ENCODE data around the gene STX18. TPM values are rescaled to one million over a fixed set of nuclear protein-coding genes. Genes with fewer than 3 reads are reported as not detected.

Gene STX18
- total RNA-seq, 1 experiment from 2014 or later = 20.2 TPM

- H3K36me3 ChIP-seq = no peaks in the 10 kb centered on the region
- H3K9me3 ChIP-seq = no peaks in the 10 kb centered on the region
- DNase-seq = no peak
- H3K27me3 ChIP-seq = no peaks in the 10 kb centered on the region
- H3K4me3 ChIP-seq = no peak overlapping the region
Observed at GRCh38 chr4:4395849-4396627, 145.8 kb downstream of the STX18 start.

- no peaks in the 10 kb centered on the region for H3K36me3 ChIP-seq
- no peak overlapping the region for H3K4me3 ChIP-seq
- DNase-seq = no peak
- no peaks in the 10 kb centered on the region for H3K9me3 ChIP-seq
- no peaks in the 10 kb centered on the region for H3K27me3 ChIP-seq
Observed at GRCh38 chr4:4395371-4395770, 146.5 kb downstream of the STX18 start.

- peak; percentile 71 for DNase-seq
- Histone ChIP-seq H3K36me3 (no peaks in the 10 kb centered on the region), H3K27me3 (no peaks in the 10 kb centered on the region)
Observed at GRCh38 chr4:4394644-4395043, 147.2 kb downstream of the STX18 start.

GRCh38 chr4:4392501-4393183, 149.2 kb downstream of the STX18 start:
- Histone ChIP-seq H3K4me3 (no peak overlapping the region), H3K27me3 (peaks cover 5% of the 10 kb centered on the region), H3K9me3 (no peaks in the 10 kb centered on the region), H3K36me3 (no peaks in the 10 kb centered on the region)
- no peak for DNase-seq

More at GRCh38 chr4:4394644-4395043, 147.2 kb downstream of the STX18 start:
- no peak overlapping the region for H3K4me3 ChIP-seq
- no peaks in the 10 kb centered on the region for H3K9me3 ChIP-seq

GRCh38 chr4:4391866-4392265, 150.0 kb downstream of the STX18 start:
- Histone ChIP-seq H3K9me3 (no peaks in the 10 kb centered on the region), H3K36me3 (no peaks in the 10 kb centered on the region), H3K27me3 (peaks cover 12% of the 10 kb centered on the region), H3K4me3 (no peak overlapping the region)
- no peak for DNase-seq

GRCh38 chr4:4390515-4391240, 151.2 kb downstream of the STX18 start:
- H3K36me3 ChIP-seq = no peaks in the 10 kb centered on the region
- H3K27me3 ChIP-seq = peaks cover 17% of the 10 kb centered on the region
- H3K9me3 ChIP-seq = no peaks in the 10 kb centered on the region
- no peak for DNase-seq
- no peak overlapping the region for H3K4me3 ChIP-seq

GRCh38 chr4:4390046-4390445, 151.8 kb downstream of the STX18 start:
- no peaks in the 10 kb centered on the region for H3K9me3 ChIP-seq
- DNase-seq = no peak
- H3K36me3 ChIP-seq = no peaks in the 10 kb centered on the region
- H3K4me3 ChIP-seq = no peak overlapping the region
- peaks cover 17% of the 10 kb centered on the region for H3K27me3 ChIP-seq

GRCh38 chr4:4388836-4389575, 152.8 kb downstream of the STX18 start:
- peaks cover 17% of the 10 kb centered on the region for H3K27me3 ChIP-seq
- no peak overlapping the region for H3K4me3 ChIP-seq
- no peaks in the 10 kb centered on the region for H3K9me3 ChIP-seq
- H3K36me3 ChIP-seq = no peaks in the 10 kb centered on the region
- no peak for DNase-seq

- DNase-seq = no peak
- Histone ChIP-seq H3K4me3 (no peak overlapping the region), H3K9me3 (no peaks in the 10 kb centered on the region), H3K36me3 (no peaks in the 10 kb centered on the region), H3K27me3 (peaks cover 17% of the 10 kb centered on the region)
Observed at GRCh38 chr4:4388311-4388790, 153.5 kb downstream of the STX18 start.

GRCh38 chr4:4387531-4388310, 154.1 kb downstream of the STX18 start:
- Histone ChIP-seq H3K4me3 (no peak overlapping the region), H3K27me3 (peaks cover 17% of the 10 kb centered on the region), H3K36me3 (no peaks in the 10 kb centered on the region), H3K9me3 (no peaks in the 10 kb centered on the region)
- no peak for DNase-seq

GRCh38 chr4:4386736-4387392, 155.0 kb downstream of the STX18 start, which contains the start of gene NSG1:
Gene NSG1, plus strand, starts transcription at chr4:4387102. Its CDS starts 528 bp downstream, at chr4:4387630.
- DNase-seq = peak; percentile 35
- Histone ChIP-seq H3K36me3 (no peaks in the 10 kb centered on the region), H3K4me3 (peak within 1 kb of the TSS; percentile 26; the same call in 1 of the 2 replicates), H3K27me3 (peaks cover 17% of the 10 kb centered on the region), H3K9me3 (no peaks in the 10 kb centered on the region)

- Histone ChIP-seq H3K27me3 (peaks cover 17% of the 10 kb centered on the region), H3K9me3 (no peaks in the 10 kb centered on the region), H3K36me3 (no peaks in the 10 kb centered on the region), H3K4me3 (no peak overlapping the region; the same call in 1 of the 2 replicates)
- no peak for DNase-seq
Observed at GRCh38 chr4:4386296-4386735, 155.5 kb downstream of the STX18 start.

- no peak for DNase-seq
- Histone ChIP-seq H3K27me3 (peaks cover 17% of the 10 kb centered on the region), H3K4me3 (no peak overlapping the region), H3K9me3 (no peaks in the 10 kb centered on the region), H3K36me3 (no peaks in the 10 kb centered on the region)
Observed at GRCh38 chr4:4385729-4386295, 156.0 kb downstream of the STX18 start.

- Histone ChIP-seq H3K4me3 (no peak overlapping the region), H3K9me3 (no peaks in the 10 kb centered on the region), H3K36me3 (no peaks in the 10 kb centered on the region), H3K27me3 (peaks cover 17% of the 10 kb centered on the region)
- DNase-seq = no peak
Observed at GRCh38 chr4:4384837-4385236, 157.0 kb downstream of the STX18 start.

- Histone ChIP-seq H3K9me3 (no peaks in the 10 kb centered on the region), H3K27me3 (peaks cover 16% of the 10 kb centered on the region), H3K4me3 (no peak overlapping the region), H3K36me3 (no peaks in the 10 kb centered on the region)
- DNase-seq = no peak
Observed at GRCh38 chr4:4383085-4383484, 158.8 kb downstream of the STX18 start.
